Loucy (cell line): Measurements from ENCODE around the gene PMF1.
"Not testable (repeated sequence)": the region's sequence is repeated elsewhere in the genome, so short reads cannot be mapped to it uniquely, and the experiment has no call there.

Experiments used
- H2AFZ ChIP-seq: fragments of 200-600 bp; sonication (generic); 2 replicates; pipeline ENCODE4 v1.6.0; 2016; ENCODE audit warnings: antibody characterized with exemption, mild to moderate bottlenecking, low read length, moderate library complexity
- H3F3A ChIP-seq: fragments of 200-600 bp; 2 replicates; pipeline ENCODE4 v1.6.0; 2016; ENCODE audit warnings: antibody characterized with exemption, low read depth, mild to moderate bottlenecking
- H3K27me3 ChIP-seq: fragments of 200-600 bp; sonication (generic); 2 replicates; pipeline ENCODE4 v1.6.1; 2014; ENCODE audit warnings: low read length, mild to moderate bottlenecking; ENCODE audit not compliant: insufficient read depth, poor library complexity, severe bottlenecking
- H3K36me3 ChIP-seq: fragments of 200-600 bp; sonication (generic); 2 replicates; pipeline ENCODE4 v1.6.1; 2016; ENCODE audit warnings: low read length; ENCODE audit not compliant: insufficient read depth
- H3K4me1 ChIP-seq: fragments of 200-600 bp; sonication (generic); 2 replicates; pipeline ENCODE4 v1.5.1; 2014; ENCODE audit warnings: low read length, mild to moderate bottlenecking; ENCODE audit not compliant: insufficient read depth, poor library complexity, severe bottlenecking
- H3K4me2 ChIP-seq: fragments of 200-600 bp; sonication (generic); 2 replicates; pipeline ENCODE4 v1.6.0; 2014; ENCODE audit warnings: antibody characterized with exemption, low read length, low read depth, mild to moderate bottlenecking; ENCODE audit not compliant: poor library complexity, severe bottlenecking
- H3K4me3 ChIP-seq: fragments of 200-600 bp; sonication (generic); 2 replicates; pipeline ENCODE4 v1.5.1; 2014; ENCODE audit warnings: low read length, mild to moderate bottlenecking, mixed read lengths; ENCODE audit not compliant: poor library complexity, severe bottlenecking
- H3K79me2 ChIP-seq: fragments of 200-600 bp; sonication (generic); 2 replicates; pipeline ENCODE4 v1.6.1; 2014; ENCODE audit warnings: low read length; ENCODE audit not compliant: insufficient read depth
- H3K9ac ChIP-seq: fragments of 200-600 bp; sonication (generic); 2 replicates; pipeline ENCODE4 v1.6.0; 2014; ENCODE audit warnings: mild to moderate bottlenecking, low read depth, low read length, moderate library complexity; ENCODE audit not compliant: poor library complexity, severe bottlenecking
- H3K9me2 ChIP-seq: fragments of 200-600 bp; sonication (generic); replicated peaks from 2 replicates; pipeline ENCODE4 v1.6.1; 2016; ENCODE audit warnings: low read depth, low read length, mixed read lengths
- H3K9me3 ChIP-seq: fragments of 200-600 bp; sonication (generic); 2 replicates; pipeline ENCODE4 v1.6.1; 2014; ENCODE audit warnings: mild to moderate bottlenecking, antibody characterized with exemption, low read length, low read depth; ENCODE audit not compliant: insufficient read depth
- H4K20me1 ChIP-seq: fragments of 200-600 bp; sonication (generic); 2 replicates; pipeline ENCODE4 v1.6.0; 2014; ENCODE audit warnings: antibody characterized with exemption, low read length, mild to moderate bottlenecking; ENCODE audit not compliant: insufficient read depth, poor library complexity, severe bottlenecking
- EZH2phosphoT487 ChIP-seq: fragments of 200-600 bp; IDR thresholded peaks from 2 replicates; pipeline ENCODE4 v1.6.1; 2018; ENCODE audit warnings: antibody characterized with exemption, mild to moderate bottlenecking, moderate library complexity, borderline replicate concordance
- TF ChIP-seq, protein P1 (sequence below): fragments of 200-600 bp; sonication (generic); conservative IDR thresholded peaks from 2 replicates; pipeline ENCODE4 v1.5.1; 2014; ENCODE audit warnings: mild to moderate bottlenecking, antibody characterized with exemption, low read length

PMF1 gene

DNA sequence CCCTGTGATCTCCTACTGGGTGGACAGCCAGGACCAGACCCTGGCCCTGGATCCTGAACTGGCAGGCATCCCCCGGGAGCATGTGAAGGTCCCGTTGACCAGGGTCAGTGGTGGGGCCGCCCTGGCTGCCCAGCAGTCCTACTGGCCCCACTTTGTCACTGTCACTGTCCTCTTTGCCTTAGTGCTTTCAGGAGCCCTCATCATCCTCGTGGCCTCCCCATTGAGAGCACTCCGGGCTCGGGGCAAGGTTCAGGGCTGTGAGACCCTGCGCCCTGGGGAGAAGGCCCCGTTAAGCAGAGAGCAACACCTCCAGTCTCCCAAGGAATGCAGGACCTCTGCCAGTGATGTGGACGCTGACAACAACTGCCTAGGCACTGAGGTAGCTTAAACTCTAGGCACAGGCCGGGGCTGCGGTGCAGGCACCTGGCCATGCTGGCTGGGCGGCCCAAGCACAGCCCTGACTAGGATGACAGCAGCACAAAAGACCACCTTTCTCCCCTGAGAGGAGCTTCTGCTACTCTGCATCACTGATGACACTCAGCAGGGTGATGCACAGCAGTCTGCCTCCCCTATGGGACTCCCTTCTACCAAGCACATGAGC lies 36.1 kb upstream of the PMF1 start:
- H3K36me3 ChIP-seq: no peaks in the 10 kb centered on the region

DNA sequence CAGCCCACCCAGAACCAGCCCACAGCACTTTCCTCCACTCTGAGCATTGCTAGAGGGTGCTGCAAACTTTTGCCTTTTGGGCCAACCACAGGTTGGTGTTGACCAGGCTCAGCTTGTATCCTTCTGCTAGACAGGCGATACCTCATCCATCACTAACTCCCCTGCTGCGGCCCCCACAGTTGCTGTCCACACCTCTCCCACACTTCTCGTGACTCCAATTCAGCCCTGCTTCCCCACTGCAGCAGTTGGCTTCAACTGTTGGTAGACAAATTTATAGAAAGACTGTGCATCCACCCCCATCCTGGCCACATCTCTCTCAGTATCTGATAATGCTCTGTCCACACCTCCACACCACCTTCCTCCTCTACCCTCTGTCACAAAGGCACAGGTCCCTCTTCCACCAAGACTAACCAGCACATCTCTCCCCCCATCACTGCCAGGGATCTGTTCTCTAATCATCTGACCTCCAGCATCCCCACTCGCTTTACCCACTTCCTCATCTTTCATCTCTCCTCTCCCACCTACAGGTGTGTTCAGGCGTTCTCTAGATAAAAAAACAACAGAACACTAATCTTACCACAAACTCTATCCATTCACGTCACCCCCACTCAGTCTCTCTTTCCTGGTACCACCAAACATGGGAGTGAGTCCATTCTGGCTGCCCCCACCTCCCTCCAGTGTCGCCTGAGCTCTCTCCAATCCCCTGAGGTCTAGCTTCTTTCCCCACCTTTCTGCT lies 34.7 kb upstream of the PMF1 start:
- Histone ChIP-seq H3K4me2 (peak overlapping the region; percentile 21), H3K4me3 (no peak overlapping the region), H3K9me3 (no peaks in the 10 kb centered on the region), H4K20me1 (no peaks in the 10 kb centered on the region), H3F3A (no peaks in the 10 kb centered on the region), H3K36me3 (no peaks in the 10 kb centered on the region), H2AFZ (no peak overlapping the region), H3K9me2 (no peaks in the 10 kb centered on the region), H3K4me1 (peaks cover 12% of the 10 kb centered on the region), H3K79me2 (no peaks in the 10 kb centered on the region), H3K9ac (no peak overlapping the region), H3K27me3 (no peaks in the 10 kb centered on the region)
- no peak for TF ChIP-seq EZH2phosphoT487
- TF ChIP-seq, protein P1, sequence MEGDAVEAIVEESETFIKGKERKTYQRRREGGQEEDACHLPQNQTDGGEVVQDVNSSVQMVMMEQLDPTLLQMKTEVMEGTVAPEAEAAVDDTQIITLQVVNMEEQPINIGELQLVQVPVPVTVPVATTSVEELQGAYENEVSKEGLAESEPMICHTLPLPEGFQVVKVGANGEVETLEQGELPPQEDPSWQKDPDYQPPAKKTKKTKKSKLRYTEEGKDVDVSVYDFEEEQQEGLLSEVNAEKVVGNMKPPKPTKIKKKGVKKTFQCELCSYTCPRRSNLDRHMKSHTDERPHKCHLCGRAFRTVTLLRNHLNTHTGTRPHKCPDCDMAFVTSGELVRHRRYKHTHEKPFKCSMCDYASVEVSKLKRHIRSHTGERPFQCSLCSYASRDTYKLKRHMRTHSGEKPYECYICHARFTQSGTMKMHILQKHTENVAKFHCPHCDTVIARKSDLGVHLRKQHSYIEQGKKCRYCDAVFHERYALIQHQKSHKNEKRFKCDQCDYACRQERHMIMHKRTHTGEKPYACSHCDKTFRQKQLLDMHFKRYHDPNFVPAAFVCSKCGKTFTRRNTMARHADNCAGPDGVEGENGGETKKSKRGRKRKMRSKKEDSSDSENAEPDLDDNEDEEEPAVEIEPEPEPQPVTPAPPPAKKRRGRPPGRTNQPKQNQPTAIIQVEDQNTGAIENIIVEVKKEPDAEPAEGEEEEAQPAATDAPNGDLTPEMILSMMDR: no peak

More for the DNA sequence above, 36.1 kb upstream of the PMF1 start:
- Histone ChIP-seq H3K4me1 (peaks cover 12% of the 10 kb centered on the region), H4K20me1 (no peaks in the 10 kb centered on the region), H3K4me3 (no peak overlapping the region), H3K9ac (no peak overlapping the region), H3K27me3 (no peaks in the 10 kb centered on the region), H3K9me2 (no peaks in the 10 kb centered on the region), H2AFZ (no peak overlapping the region), H3K79me2 (no peaks in the 10 kb centered on the region), H3K4me2 (no peak overlapping the region), H3F3A (no peaks in the 10 kb centered on the region), H3K9me3 (no peaks in the 10 kb centered on the region)
- TF ChIP-seq, protein P1: no peak
- TF ChIP-seq EZH2phosphoT487: no peak

DNA sequence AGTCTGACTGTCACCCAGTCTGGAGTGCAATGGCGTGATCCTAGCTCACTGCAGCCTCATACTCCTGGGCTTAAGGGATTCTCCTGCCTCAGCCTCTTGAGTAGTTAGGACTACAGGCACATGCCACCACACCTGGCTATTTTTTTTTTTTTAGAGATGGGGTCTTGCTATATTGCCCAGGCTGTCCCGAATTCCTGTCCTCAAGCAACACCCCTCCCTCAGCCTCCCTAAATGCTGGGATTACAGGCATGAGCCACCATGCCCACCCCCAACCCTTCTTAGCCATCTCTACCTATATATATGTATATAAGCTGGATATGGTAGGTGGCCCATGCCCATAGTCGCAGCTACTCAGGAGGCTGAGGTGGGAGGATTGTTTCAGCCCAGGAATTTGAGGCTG lies 32.3 kb upstream of the PMF1 start:
- H3K9me2 ChIP-seq: no peaks in the 10 kb centered on the region
- H3K79me2 ChIP-seq: no peaks in the 10 kb centered on the region
- no peak overlapping the region for H3K9ac ChIP-seq
- H3K4me1 ChIP-seq: peaks cover 12% of the 10 kb centered on the region
- no peak overlapping the region for H2AFZ ChIP-seq
- H3K36me3 ChIP-seq: no peaks in the 10 kb centered on the region
- no peak overlapping the region for H3K4me3 ChIP-seq
- no peak for TF ChIP-seq EZH2phosphoT487
- TF ChIP-seq, protein P1: no peak
- no peak overlapping the region for H3K4me2 ChIP-seq
- no peaks in the 10 kb centered on the region for H3K9me3 ChIP-seq
- no peaks in the 10 kb centered on the region for H3F3A ChIP-seq
- H3K27me3 ChIP-seq: no peaks in the 10 kb centered on the region
- H4K20me1 ChIP-seq: no peaks in the 10 kb centered on the region

DNA sequence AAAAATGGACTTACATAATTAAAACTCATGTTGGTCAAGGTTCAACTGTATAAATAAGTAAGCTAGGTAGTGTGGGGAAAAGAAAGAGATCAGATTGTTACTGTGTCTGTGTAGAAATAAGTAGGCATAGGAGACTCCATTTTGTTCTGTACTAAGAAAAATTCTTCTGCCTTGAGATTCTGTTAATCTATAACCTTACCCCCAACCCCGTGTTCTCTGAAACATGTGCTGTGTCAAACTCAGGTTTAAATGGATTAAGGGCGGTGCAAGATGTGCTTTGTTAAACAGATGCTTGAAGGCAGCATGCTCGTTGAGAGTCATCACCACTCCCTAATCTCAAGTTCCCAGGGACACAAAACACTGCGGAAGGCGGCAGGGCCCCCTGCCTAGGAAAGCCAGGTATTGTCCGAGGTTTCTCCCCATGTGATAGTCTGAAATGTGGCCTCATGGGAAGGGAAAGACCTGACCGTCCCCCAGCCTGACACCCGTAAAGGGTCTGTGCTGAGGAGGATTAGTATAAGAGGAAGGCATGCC lies 31.3 kb upstream of the PMF1 start:
- H3K79me2 ChIP-seq, H2AFZ ChIP-seq, H3K9me3 ChIP-seq, H3K4me3 ChIP-seq, H3K9ac ChIP-seq, H3K36me3 ChIP-seq, H3F3A ChIP-seq, H3K9me2 ChIP-seq, H3K27me3 ChIP-seq, H4K20me1 ChIP-seq, H3K4me2 ChIP-seq: not testable (repeated sequence)
- peaks cover 12% of the 10 kb centered on the region for H3K4me1 ChIP-seq

DNA sequence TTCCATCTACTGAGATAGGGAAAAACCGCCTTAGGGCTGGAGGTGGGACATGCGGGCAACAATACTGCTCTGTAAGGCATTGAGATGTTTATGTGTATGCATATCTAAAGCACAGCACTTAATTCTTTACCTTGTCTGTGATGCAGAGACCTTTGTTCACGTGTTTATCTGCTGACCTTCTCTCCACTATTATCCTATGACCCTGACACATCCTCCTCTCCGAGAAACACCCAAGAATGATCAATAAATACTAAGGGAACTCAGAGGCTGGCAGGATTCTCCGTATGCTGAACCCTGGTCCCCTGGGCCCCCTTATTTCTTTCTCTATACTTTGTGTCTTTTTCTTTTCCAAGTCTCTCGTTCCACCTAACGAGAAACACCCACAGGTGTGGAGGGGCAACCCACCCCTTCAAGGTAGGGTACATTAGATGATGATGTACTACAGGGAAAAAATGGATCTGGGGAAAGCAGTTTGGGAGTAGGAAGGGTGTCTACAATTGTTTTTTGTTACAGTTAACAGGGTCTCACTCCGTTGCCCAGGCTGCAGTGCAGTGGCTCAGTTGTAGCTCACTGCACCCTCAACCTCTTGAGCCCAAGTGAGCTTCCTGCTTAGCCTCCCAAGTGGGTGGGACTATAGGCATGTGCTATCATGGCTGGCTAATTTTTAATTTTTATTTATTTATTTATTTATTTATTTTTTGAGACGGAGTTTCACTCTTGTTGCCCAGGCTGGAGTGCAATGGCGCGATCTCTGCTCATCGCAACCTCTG lies 30.6 kb upstream of the PMF1 start:
- H3K9me2 ChIP-seq, H3K9me3 ChIP-seq, H2AFZ ChIP-seq, H3F3A ChIP-seq, H3K27me3 ChIP-seq, H3K9ac ChIP-seq, H3K4me3 ChIP-seq, H3K4me2 ChIP-seq, H3K79me2 ChIP-seq, H4K20me1 ChIP-seq, H3K36me3 ChIP-seq: not testable (repeated sequence)
- H3K4me1 ChIP-seq: peaks cover 12% of the 10 kb centered on the region
